Measurements from ENCODE around the gene PLCH1.

GRCh38 chr3:155585384-155585783, 159.5 kb downstream of the PLCH1 start:
- TF ChIP-seq CTCF (conservative IDR thresholded peaks at IDR 0.05; ENCODE audit: low read depth, low read length), result no peak
- TF ChIP-seq EZH2 (IDR thresholded peaks at IDR 0.05; ENCODE audit: borderline replicate concordance, low read depth, low read length, poor library complexity, severe bottlenecking), result no peak

Data from A673 (cell line).